ENCODE measurements around the gene EXOSC9. TPM values are rescaled to one million over a fixed set of nuclear protein-coding genes. Genes with fewer than 3 reads are reported as not detected.
A peak's percentile ranks its signal among the peaks of the same experiment; 100 is the strongest.

EXOSC9 gene
- total RNA-seq, 2 experiments from 2014 or later = 58.4 to 66.0 TPM

- H3K4me1 ChIP-seq (ENCODE audit: insufficient read depth, low read length, poor library complexity, severe bottlenecking) = peaks cover 46% of the 10 kb centered on the region
- intact Hi-C loops (cut with micrococcal nuclease; ENCODE audit: unreplicated experiment) = loop anchor here (1.0 to 10.0 kb wide), 5 partner anchors 22 to 1099 kb away; partner anchors contain the start of genes BBS12, BBS7, BLTP1 and EXOSC9
- H3K4me3 ChIP-seq (ENCODE audit: low read depth, low read length, poor library complexity, severe bottlenecking) = peak within 1 kb of the TSS; percentile 96
- ChIA-PET CTCF (ENCODE audit: unreplicated experiment) (no interaction called here), POLR2A (interaction anchor here (0.5 to 3.7 kb wide), 10 partner anchors 9 to 1096 kb away, joined by 3 to 29 read pairs (median 6); partner anchors contain the start of genes BBS7 and EXOSC9)
- peaks cover 70% of the 10 kb centered on the region for H3K36me3 ChIP-seq (ENCODE audit: insufficient read depth, low read length)
- DNase-seq (ENCODE audit: low spot score) = peak; percentile 97
- H3K79me2 ChIP-seq (ENCODE audit: insufficient read depth, low read depth, low read length) = peaks cover 49% of the 10 kb centered on the region
- TF ChIP-seq CTCF (conservative IDR thresholded peaks at IDR 0.05; ENCODE audit: low read length) (no peak), EZH2phosphoT487 (IDR thresholded peaks at IDR 0.05; ENCODE audit: borderline replicate concordance, low read depth, low read length) (no peak)
- no peaks in the 10 kb centered on the region for H3K9me2 ChIP-seq (ENCODE audit: insufficient read depth, low read length)
- H3K4me2 ChIP-seq (ENCODE audit: low read length) = peak within 1 kb of the TSS; percentile 95
- no TSS peak for BruUV-seq (replicated peaks)
- no peaks in the 10 kb centered on the region for H3K9me3 ChIP-seq (ENCODE audit: low read length)
- H3K27ac ChIP-seq (ENCODE audit: low read depth, low read length, poor library complexity, severe bottlenecking) = peak within 1 kb of the TSS; percentile 87
- H4K20me1 ChIP-seq (ENCODE audit: insufficient read depth, low read length) = peaks cover 30% of the 10 kb centered on the region
- H2AFZ ChIP-seq (ENCODE audit: low read length) = peak within 1 kb of the TSS; percentile 96
Measured at GRCh38 chr4:121823505-121824170, 22.5 kb downstream of the EXOSC9 start, which contains the start of gene CCNA2. Gene CCNA2, minus strand, starts transcription at chr4:121823883. Its CDS starts 255 bp downstream, at chr4:121823628.

GRCh38 chr4:121824171-121824527, 23.0 kb downstream of the EXOSC9 start:
- H3K4me3 ChIP-seq (ENCODE audit: low read depth, low read length, poor library complexity, severe bottlenecking) = peak overlapping the region; percentile 96

More at GRCh38 chr4:121824171-121824527, 23.0 kb downstream of the EXOSC9 start:
- H3K4me2 ChIP-seq (ENCODE audit: low read length) = peak overlapping the region; percentile 89
- H4K20me1 ChIP-seq (ENCODE audit: insufficient read depth, low read length) = peaks cover 25% of the 10 kb centered on the region
- TF ChIP-seq CTCF (conservative IDR thresholded peaks at IDR 0.05; ENCODE audit: low read length) (peak; percentile 26; the same call in 1 of the 2 replicates), EZH2phosphoT487 (IDR thresholded peaks at IDR 0.05; ENCODE audit: borderline replicate concordance, low read depth, low read length) (no peak)
- H2AFZ ChIP-seq (ENCODE audit: low read length) = peak overlapping the region; percentile 96
- no peaks in the 10 kb centered on the region for H3K9me2 ChIP-seq (ENCODE audit: insufficient read depth, low read length)
- no peak for DNase-seq (ENCODE audit: low spot score)
- H3K79me2 ChIP-seq (ENCODE audit: insufficient read depth, low read depth, low read length) = peaks cover 43% of the 10 kb centered on the region
- H3K36me3 ChIP-seq (ENCODE audit: insufficient read depth, low read length) = peaks cover 65% of the 10 kb centered on the region
- CTCF ChIA-PET (ENCODE audit: unreplicated experiment) = no interaction called here
- no peaks in the 10 kb centered on the region for H3K9me3 ChIP-seq (ENCODE audit: low read length)
- peaks cover 42% of the 10 kb centered on the region for H3K4me1 ChIP-seq (ENCODE audit: insufficient read depth, low read length, poor library complexity, severe bottlenecking)
- BruUV-seq (replicated peaks) = TSS peak; percentile 96
- POLR2A ChIA-PET = interaction anchor here (0.5 to 3.7 kb wide), 12 partner anchors 9 to 1095 kb away, joined by 3 to 29 read pairs (median 4); partner anchors contain the start of genes BBS7 and EXOSC9
- intact Hi-C loops (cut with micrococcal nuclease; ENCODE audit: unreplicated experiment) = loop anchor here (1.0 to 10.0 kb wide), 4 partner anchors 46 to 1098 kb away; partner anchors contain the start of genes BBS12, BBS7, BLTP1 and NUDT6
- H3K27ac ChIP-seq (ENCODE audit: low read depth, low read length, poor library complexity, severe bottlenecking) = peak overlapping the region; percentile 87

Data from OCI-LY7 (cell line).